Middle frontal gyrus (tissue), 1 donor: ENCODE data around the gene FMR1.

ENCODE experiments used
- DNase-seq: peaks from one replicate; pipeline ENCODE4 v3.0.0-alpha.2; 2015; ENCODE audit warnings: low spot score; ENCODE audit errors: extremely low spot score

Gene FMR1

GRCh38 chrX:147916375-147916968 lies 4.8 kb downstream of the FMR1 start:
- no peak for DNase-seq

- no peak for DNase-seq
Measured at GRCh38 chrX:147917700-147918695, 6.3 kb downstream of the FMR1 start.

GRCh38 chrX:147920161-147920666 lies 8.5 kb downstream of the FMR1 start:
- no peak for DNase-seq

GRCh38 chrX:147923605-147924004 lies 11.9 kb downstream of the FMR1 start:
- DNase-seq, result no peak

GRCh38 chrX:147927256-147927655 lies 15.5 kb downstream of the FMR1 start:
- no peak for DNase-seq

- DNase-seq, result no peak
Measured at GRCh38 chrX:147933815-147934214, 22.1 kb downstream of the FMR1 start.

- DNase-seq, result no peak
Measured at GRCh38 chrX:147935156-147935758, 23.5 kb downstream of the FMR1 start.

- no peak for DNase-seq
Measured at GRCh38 chrX:147945286-147945685, 33.6 kb downstream of the FMR1 start.

GRCh38 chrX:147948531-147948930 lies 36.8 kb downstream of the FMR1 start:
- DNase-seq, result no peak

GRCh38 chrX:147950352-147950751 lies 38.6 kb downstream of the FMR1 start:
- DNase-seq, result no peak

- no peak for DNase-seq
Measured at GRCh38 chrX:147953976-147954375, 42.3 kb downstream of the FMR1 start.

GRCh38 chrX:147957291-147957690 lies 45.6 kb downstream of the FMR1 start:
- no peak for DNase-seq

- DNase-seq, result no peak
Measured at GRCh38 chrX:147958291-147958690, 46.6 kb downstream of the FMR1 start.

- no peak for DNase-seq
Measured at GRCh38 chrX:147960722-147961121, 49.0 kb downstream of the FMR1 start.

- DNase-seq, result no peak
Measured at GRCh38 chrX:147962476-147962875, 50.8 kb downstream of the FMR1 start.

GRCh38 chrX:147978931-147979330 lies 67.2 kb downstream of the FMR1 start:
- DNase-seq, result no peak

- DNase-seq, result no peak
Measured at GRCh38 chrX:147981038-147981752, 69.5 kb downstream of the FMR1 start, which contains the start of gene FMR1NB. Gene FMR1NB, plus strand, starts transcription at chrX:147981337. Its CDS starts 66 bp downstream, at chrX:147981403.
